ENCODE measurements around the gene DDX39B. TPM values are rescaled to one million over a fixed set of nuclear protein-coding genes. Genes with fewer than 3 reads are reported as not detected.

DDX39B gene
- total and polyA plus RNA-seq, 2 donors (not counting 3 experiments of a cell fraction or from before 2014, with no cell fraction given) = 453 to 766 TPM

DNA sequence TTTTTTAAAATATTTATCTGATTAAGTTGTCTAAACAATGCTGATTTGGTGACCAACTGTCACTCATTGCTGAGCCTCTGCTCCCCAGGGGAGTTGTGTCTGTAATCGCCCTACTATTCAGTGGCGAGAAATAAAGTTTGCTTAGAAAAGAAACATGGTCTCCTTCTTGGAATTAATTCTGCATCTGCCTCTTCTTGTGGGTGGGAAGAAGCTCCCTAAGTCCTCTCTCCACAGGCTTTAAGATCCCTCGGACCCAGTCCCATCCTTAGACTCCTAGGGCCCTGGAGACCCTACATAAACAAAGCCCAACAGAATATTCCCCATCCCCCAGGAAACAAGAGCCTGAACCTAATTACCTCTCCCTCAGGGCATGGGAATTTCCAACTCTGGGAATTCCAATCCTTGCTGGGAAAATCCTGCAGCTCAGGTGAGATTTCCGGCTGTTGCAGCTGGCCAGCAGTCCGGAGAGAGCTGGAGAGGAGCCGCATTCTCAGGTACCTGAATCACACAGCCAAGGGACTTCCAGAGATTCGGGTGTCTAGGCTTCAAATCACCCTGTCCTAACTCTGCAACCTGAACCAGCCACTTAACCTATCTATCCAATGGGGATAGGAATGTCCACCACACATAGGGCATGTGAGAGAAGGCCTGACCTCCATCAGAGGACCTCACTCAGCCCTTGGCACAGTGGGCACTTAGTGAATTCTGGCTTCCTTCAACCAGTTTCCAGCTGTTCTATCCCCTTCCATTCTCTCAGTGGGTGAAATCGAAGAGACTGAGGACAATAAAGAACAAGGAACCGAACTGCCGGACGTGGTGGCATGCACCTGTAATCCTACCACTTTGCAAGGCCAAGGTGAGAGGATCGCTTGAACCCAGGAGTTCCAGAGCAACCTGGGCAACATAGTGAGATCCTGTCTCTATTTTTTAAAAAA lies 36.6 kb upstream of the DDX39B start:
- H3K27me3 ChIP-seq (ENCODE audit: control insufficient read depth in 2 of 2, insufficient read depth in 2 of 2, low read length in 2 of 2) = no peaks in the 10 kb centered on the region
- FAIRE-seq = no peak
- no peak for DNase-seq (ENCODE audit: low read depth, low spot score)
- H3K4me3 ChIP-seq (replicated peaks in 1 of 3; ENCODE audit: insufficient read depth in 1 of 3, low read depth in 1 of 3, low read length in 3 of 3) = no peak overlapping the region
- dilution Hi-C loops (cut with MboI; ENCODE audit: extremely low pct_ligation_motif_present, low sequenced_read_pairs) (no loop called here), intact Hi-C loops (cut with micrococcal nuclease) (no loop called here)
- H3K4me2 ChIP-seq (ENCODE audit: insufficient read depth, low read length) = no peak overlapping the region
- no peak for TF ChIP-seq POLR2A (IDR thresholded peaks at IDR 0.05; ENCODE audit: low read depth, low read length)
- no peak for TF ChIP-seq EZH2 (IDR thresholded peaks at IDR 0.05; ENCODE audit: borderline replicate concordance, low read depth, low read length, severe bottlenecking)
- no peak for TF ChIP-seq FOS (IDR thresholded peaks at IDR 0.05; ENCODE audit: borderline replicate concordance, insufficient read depth, low read length)
- TF ChIP-seq, protein P1, sequence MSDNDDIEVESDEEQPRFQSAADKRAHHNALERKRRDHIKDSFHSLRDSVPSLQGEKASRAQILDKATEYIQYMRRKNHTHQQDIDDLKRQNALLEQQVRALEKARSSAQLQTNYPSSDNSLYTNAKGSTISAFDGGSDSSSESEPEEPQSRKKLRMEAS (IDR thresholded peaks at IDR 0.05; ENCODE audit: insufficient read depth, insufficient read length) = no peak
- TF ChIP-seq POLR2AphosphoS5 (IDR thresholded peaks at IDR 0.05; ENCODE audit: insufficient read depth, low read depth, low read length) = no peak
- TF ChIP-seq GATA2 (IDR thresholded peaks at IDR 0.05; ENCODE audit: insufficient read depth, insufficient read length, low read depth, low read length) = no peak
- TF ChIP-seq JUN (IDR thresholded peaks at IDR 0.05; ENCODE audit: borderline replicate concordance, insufficient read depth, insufficient read length, low read depth) = no peak
- TF ChIP-seq MYC (IDR thresholded peaks at IDR 0.05; ENCODE audit: low read depth, low read length) = no peak
- TF ChIP-seq, protein P2, sequence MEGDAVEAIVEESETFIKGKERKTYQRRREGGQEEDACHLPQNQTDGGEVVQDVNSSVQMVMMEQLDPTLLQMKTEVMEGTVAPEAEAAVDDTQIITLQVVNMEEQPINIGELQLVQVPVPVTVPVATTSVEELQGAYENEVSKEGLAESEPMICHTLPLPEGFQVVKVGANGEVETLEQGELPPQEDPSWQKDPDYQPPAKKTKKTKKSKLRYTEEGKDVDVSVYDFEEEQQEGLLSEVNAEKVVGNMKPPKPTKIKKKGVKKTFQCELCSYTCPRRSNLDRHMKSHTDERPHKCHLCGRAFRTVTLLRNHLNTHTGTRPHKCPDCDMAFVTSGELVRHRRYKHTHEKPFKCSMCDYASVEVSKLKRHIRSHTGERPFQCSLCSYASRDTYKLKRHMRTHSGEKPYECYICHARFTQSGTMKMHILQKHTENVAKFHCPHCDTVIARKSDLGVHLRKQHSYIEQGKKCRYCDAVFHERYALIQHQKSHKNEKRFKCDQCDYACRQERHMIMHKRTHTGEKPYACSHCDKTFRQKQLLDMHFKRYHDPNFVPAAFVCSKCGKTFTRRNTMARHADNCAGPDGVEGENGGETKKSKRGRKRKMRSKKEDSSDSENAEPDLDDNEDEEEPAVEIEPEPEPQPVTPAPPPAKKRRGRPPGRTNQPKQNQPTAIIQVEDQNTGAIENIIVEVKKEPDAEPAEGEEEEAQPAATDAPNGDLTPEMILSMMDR (IDR thresholded peaks at IDR 0.05; ENCODE audit: extremely low read depth in 1 of 2, insufficient read depth in 1 of 2, low read depth in 1 of 2, low read length in 2 of 2) = no peak
- H2AFZ ChIP-seq (ENCODE audit: low read depth, low read length) = no peak overlapping the region
- no peaks in the 10 kb centered on the region for H3K36me3 ChIP-seq (ENCODE audit: control insufficient read depth in 2 of 2, extremely low read depth in 1 of 2, insufficient read depth in 2 of 2, low read length in 2 of 2)
- no peaks in the 10 kb centered on the region for H3K9me3 ChIP-seq (replicated peaks; ENCODE audit: control insufficient read depth, insufficient read depth, low read length)
- POLR2A ChIA-PET = no interaction called here
- no peaks in the 10 kb centered on the region for H4K20me1 ChIP-seq (replicated peaks; ENCODE audit: control insufficient read depth, extremely low read depth, insufficient read depth, low read length)
- H3K79me2 ChIP-seq (ENCODE audit: control insufficient read depth, insufficient read depth, low read length) = peaks cover 10% of the 10 kb centered on the region
- H3K4me1 ChIP-seq (ENCODE audit: control insufficient read depth, extremely low read depth, insufficient read depth, low read length) = peaks cover 16% of the 10 kb centered on the region
- no peaks in the 10 kb centered on the region for H3K9me1 ChIP-seq (replicated peaks; ENCODE audit: control insufficient read depth, extremely low read depth, insufficient read depth, low read length)
- no TSS peak for BruUV-seq (replicated peaks)
- CTCF ChIA-PET = interaction anchor here (4.2 to 32.6 kb wide), 3 partner anchors 7 to 22 kb away, joined by 16 to 1517 read pairs (median 286); partner anchors contain the start of genes ATP6V1G2, DDX39B, LST1 and NCR3
- no peak overlapping the region for H3K27ac ChIP-seq (ENCODE audit: insufficient read depth, low read depth, low read length)
- H3K9ac ChIP-seq (replicated peaks; ENCODE audit: extremely low read depth, insufficient read depth, low read length) = no peak overlapping the region

Measured in endothelial cell of umbilical vein (primary cell).